B cell (primary cell): ENCODE results near the gene TMIE. TPM values are rescaled to one million over a fixed set of nuclear protein-coding genes. Genes with fewer than 3 reads are reported as not detected.

Experiments
- ATAC-seq: fragments of 200-7000 bp; cut with Tn5 transposase; one replicate; pipeline ENCODE4 v1.10.0; 2021; ENCODE audit warnings: low read depth, mild to moderate bottlenecking, moderate number of reproducible peaks, moderate library complexity
- CTCF ChIA-PET: fragments of 350-600 bp; sonication (Branson Sonifier 250); formaldehyde crosslinking; loops from one replicate; lab custom pipeline; 2021; ENCODE audit warnings: antibody characterized with exemption, inconsistent platforms; lab: Charles Lee
- POLR2A ChIA-PET: fragments of 350-600 bp; sonication (Branson Sonifier 250); formaldehyde crosslinking; loops from one replicate; lab custom pipeline; 2021; ENCODE audit warnings: antibody characterized with exemption; lab: Charles Lee
- DNase-seq: peaks from one replicate; pipeline ENCODE4 v3.0.0; 2013
- H2AFZ ChIP-seq: 2 replicates; pipeline ENCODE4 v1.6.1; 2012; ENCODE audit warnings: mild to moderate bottlenecking, low read depth, low read length; ENCODE audit not compliant: insufficient read depth, poor library complexity, severe bottlenecking
- H3K27ac ChIP-seq, 2 donors: 1 replicate in 1 of 2; 2 replicates in 1 of 2; pipeline ENCODE4 v1.5.1; 2012 to 2013; ENCODE audit warnings: low read length in 2 of 2, mild to moderate bottlenecking in 2 of 2, moderate library complexity in 1 of 2
- H3K27me3 ChIP-seq, 4 experiments: fragments of 200-600 bp in 1 of 4; sonication (generic) in 1 of 4; replicated peaks in 1 of 4; 1 replicate in 2 of 4; 2 replicates in 2 of 4; pipeline versions ENCODE4 v1.6.1 to v1.7.0; 2013 to 2016; ENCODE audit warnings: low read length in 3 of 4, mild to moderate bottlenecking in 2 of 4, mixed read lengths in 1 of 4, moderate library complexity in 1 of 4; ENCODE audit not compliant: insufficient read depth in 4 of 4, control insufficient read depth in 3 of 4; ENCODE audit errors: control extremely low read depth in 1 of 4
- H3K36me3 ChIP-seq, 2 experiments: replicated peaks in 1 of 2; 1 replicate in 1 of 2; 2 replicates in 1 of 2; pipeline versions ENCODE4 v1.6.1 to v1.7.1; 2013; ENCODE audit warnings: low read length in 1 of 2; ENCODE audit not compliant: insufficient read depth in 2 of 2, control insufficient read depth in 1 of 2; ENCODE audit errors: control extremely low read depth in 1 of 2, extremely low read depth in 1 of 2
- H3K4me1 ChIP-seq, 2 donors: fragments of 200-600 bp in 1 of 2; sonication (generic) in 1 of 2; 1 replicate in 1 of 2; 2 replicates in 1 of 2; pipeline versions ENCODE4 v1.5.1 to v1.6.1; 2013 to 2017; ENCODE audit warnings: low read length in 2 of 2; ENCODE audit not compliant: control insufficient read depth in 2 of 2, insufficient read depth in 2 of 2
- H3K4me2 ChIP-seq: replicated peaks from 2 replicates; pipeline ENCODE3; 2012; ENCODE audit warnings: mild to moderate bottlenecking, low read depth, low read length; ENCODE audit not compliant: poor library complexity, severe bottlenecking
- H3K4me3 ChIP-seq, 5 experiments: fragments of 200-600 bp in 1 of 5; sonication (generic) in 1 of 5; 1 replicate in 3 of 5; 2 replicates in 2 of 5; pipeline versions ENCODE4 v1.5.1 to v1.7.0; 2011 to 2016; ENCODE audit warnings: low read length in 4 of 5, mild to moderate bottlenecking in 4 of 5, low read depth in 2 of 5, control low read depth in 1 of 5, moderate library complexity in 1 of 5; ENCODE audit not compliant: insufficient read depth in 1 of 5; ENCODE audit errors: control extremely low read depth in 1 of 5, extremely low read depth in 1 of 5
- H3K79me2 ChIP-seq: fragments of 200-600 bp; sonication (generic); one replicate; pipeline ENCODE4 v1.6.0; 2016; ENCODE audit warnings: low read length; ENCODE audit not compliant: control insufficient read depth, insufficient read depth
- H3K9ac ChIP-seq: fragments of 200-600 bp; sonication (generic); 2 replicates; pipeline ENCODE4 v1.6.1; 2017; ENCODE audit warnings: mild to moderate bottlenecking, low read length, moderate library complexity
- H3K9me3 ChIP-seq, 3 donors: one replicate each; pipeline versions ENCODE4 v1.6.1 to v1.7.1; 2013; ENCODE audit warnings: low read length in 2 of 3; ENCODE audit not compliant: control insufficient read depth in 2 of 3, insufficient read depth in 1 of 3; ENCODE audit errors: control extremely low read depth in 1 of 3
- H4K20me1 ChIP-seq: 2 replicates; pipeline ENCODE4 v1.6.0; 2012; ENCODE audit warnings: mild to moderate bottlenecking, low read length; ENCODE audit not compliant: insufficient read depth, control insufficient read depth, poor library complexity, severe bottlenecking
- H3K27ac Mint-ChIP-seq: one replicate; pipeline ENCODE4 v1.8.0; 2021; ENCODE audit warnings: mixed read lengths
- H3K27me3 Mint-ChIP-seq: one replicate; pipeline ENCODE4 v1.8.0; 2021; ENCODE audit warnings: mixed read lengths
- H3K4me1 Mint-ChIP-seq: one replicate; pipeline ENCODE4 v1.8.0; 2021; ENCODE audit warnings: mixed read lengths
- H3K4me3 Mint-ChIP-seq: one replicate; pipeline ENCODE4 v1.8.0; 2021; ENCODE audit warnings: mixed read lengths
- H3K9me3 Mint-ChIP-seq: one replicate; pipeline ENCODE4 v1.8.0; 2022; ENCODE audit warnings: mixed read lengths; ENCODE audit not compliant: insufficient read depth
- CTCF ChIP-seq: fragments of 200-600 bp; IDR thresholded peaks from one replicate; pipeline ENCODE4 v1.8.0; 2022; ENCODE audit warnings: antibody characterized with exemption, mild to moderate bottlenecking
- EZH2 ChIP-seq: IDR thresholded peaks from 2 replicates; pipeline ENCODE4 v1.6.1; 2012; ENCODE audit warnings: borderline replicate concordance, low read depth, mild to moderate bottlenecking, moderate library complexity, low read length; ENCODE audit not compliant: insufficient read depth, poor library complexity, severe bottlenecking
- WGBS: methylation state at CpG from one replicate; pipeline ENCODE4 v1.1.5; 2013; ENCODE audit warnings: missing lambda C conversion rate; ENCODE audit not compliant: insufficient coverage; 5-methylcytosine and 5-hydroxymethylcytosine counted together
- intact Hi-C: fragments of 100-400 bp; cut with micrococcal nuclease; formaldehyde crosslinking; loops from one replicate; pipeline ENCODE4 v1.10.0; 2022
- polyA plus RNA-seq: library from polyadenylated mRNA; depleted of rRNA; stranded (reverse); fragments of >200 nt; gene quantifications from 2 replicates; pipeline ENCODE4 v1.2.3, GENCODE V29; 2012
- total RNA-seq, 2 donors: library from RNA; stranded (reverse); fragments of 120-200 nt in 1 of 2; gene quantifications; 1 replicate in 1 of 2; 2 replicates in 1 of 2; pipeline versions ENCODE4 v1.2.3 to v1.2.4, GENCODE V29; 2013 to 2022

The TMIE gene
- total and polyA plus RNA-seq, 2 donors (not counting 1 experiment from before 2014, with no cell fraction given): not detected

GRCh38 chr3:46730819-46731218 is 29.6 kb downstream of the TMIE start:
- CTCF ChIA-PET: interaction anchor here (0.6 kb wide), 1 partner anchor 866 kb away, joined by 3 read pairs; no protein-coding TSS in a partner anchor
- peaks cover 0 to 3% (median 2%) of the 10 kb centered on the region in 4 experiments for H3K27me3 ChIP-seq
- WGBS: no CpG with 5 or more reads among the region's 2 CpGs
- no peak overlapping the region for H3K4me2 ChIP-seq
- H3K9ac ChIP-seq: no peak overlapping the region
- DNase-seq (no peak), ATAC-seq (no peak)
- intact Hi-C loops: no loop called here
- no peak overlapping the region for H3K27ac ChIP-seq
- H3K4me1 ChIP-seq: no peaks in the 10 kb centered on the region
- H3K4me3 Mint-ChIP-seq: no peak overlapping the region
- H3K36me3 ChIP-seq: no peaks in the 10 kb centered on the region
- POLR2A ChIA-PET: no interaction called here
- no peaks in the 10 kb centered on the region for H3K9me3 Mint-ChIP-seq
- no peak overlapping the region for H2AFZ ChIP-seq
- no peaks in the 10 kb centered on the region for H3K9me3 ChIP-seq
- no peak overlapping the region for H3K4me3 ChIP-seq
- H3K4me1 Mint-ChIP-seq: no peaks in the 10 kb centered on the region
- TF ChIP-seq EZH2 (no peak), CTCF (no peak)
- H4K20me1 ChIP-seq: no peaks in the 10 kb centered on the region
- no peak overlapping the region for H3K27ac Mint-ChIP-seq
- peaks cover 27% of the 10 kb centered on the region for H3K27me3 Mint-ChIP-seq
- no peaks in the 10 kb centered on the region for H3K79me2 ChIP-seq

- no peak for DNase-seq
- no peak overlapping the region for H3K27ac Mint-ChIP-seq
- Histone ChIP-seq H3K27ac (no peak overlapping the region), H3K79me2 (no peaks in the 10 kb centered on the region), H3K9me3 (no peaks in the 10 kb centered on the region), H3K4me3 (no peak overlapping the region), H3K4me1 (no peaks in the 10 kb centered on the region), H3K9ac (no peak overlapping the region), H3K27me3 (peaks cover 0 to 3% (median 2%) of the 10 kb centered on the region in 4 experiments), H3K4me2 (no peak overlapping the region), H2AFZ (no peak overlapping the region), H4K20me1 (no peaks in the 10 kb centered on the region), H3K36me3 (no peaks in the 10 kb centered on the region)
- ChIA-PET CTCF (no interaction called here), POLR2A (no interaction called here)
- H3K4me3 Mint-ChIP-seq: no peak overlapping the region
- intact Hi-C loops: no loop called here
- ATAC-seq: no peak
- peaks cover 20% of the 10 kb centered on the region for H3K27me3 Mint-ChIP-seq
- no peaks in the 10 kb centered on the region for H3K4me1 Mint-ChIP-seq
- no peak for TF ChIP-seq EZH2
- no peak for TF ChIP-seq CTCF
- no peaks in the 10 kb centered on the region for H3K9me3 Mint-ChIP-seq
- 80% methylated on average over 1 of the region's 3 CpGs for WGBS
Measured at GRCh38 chr3:46731795-46732194, 30.6 kb downstream of the TMIE start.
